T-cell (primary cell): ENCODE measurements around the gene TCFL5. TPM values are rescaled to one million over a fixed set of nuclear protein-coding genes. Genes with fewer than 3 reads are reported as not detected.

Experiments used
- ATAC-seq, 4 experiments: fragments of 200-7000 bp in 3 of 4; fragments of 150-1000 bp in 1 of 4; cut with Tn5 transposase; replicated peaks in 1 of 4; 1 replicate in 3 of 4; 2 replicates in 1 of 4; pipeline ENCODE4 v1.10.0; 2021; ENCODE audit warnings: moderate library complexity in 3 of 4, mild to moderate bottlenecking in 2 of 4, moderate number of reproducible peaks in 1 of 4
- CTCF ChIA-PET, 2 donors: fragments of 300-600 bp; sonication (Branson Sonifier 250); formaldehyde crosslinking; loops; one replicate each; lab custom pipeline; 2022; ENCODE audit warnings: antibody characterized with exemption in 2 of 2; lab: Charles Lee
- POLR2A ChIA-PET, 2 donors: fragments of 300-600 bp; sonication (Branson Sonifier 250); formaldehyde crosslinking; loops; one replicate each; lab custom pipeline; 2022; ENCODE audit warnings: antibody characterized with exemption in 2 of 2; lab: Charles Lee
- DNase-seq, 35 experiments: peaks; one replicate each; pipeline versions ENCODE4 v3.0.0 to v3.0.0-alpha.2; 2013 to 2023
- H3K27ac ChIP-seq: one replicate; pipeline ENCODE4 v1.5.1; 2013; ENCODE audit warnings: low read length
- H3K27me3 ChIP-seq, 2 experiments: replicated peaks in 1 of 2; 1 replicate in 1 of 2; 2 replicates in 1 of 2; pipeline versions ENCODE4 v1.6.1 to v1.7.0; 2013; ENCODE audit warnings: low read length in 1 of 2, mixed read lengths in 1 of 2; ENCODE audit not compliant: control insufficient read depth in 2 of 2, insufficient read depth in 2 of 2; ENCODE audit errors: extremely low read depth in 1 of 2
- H3K36me3 ChIP-seq, 2 donors: 1 replicate in 1 of 2; 2 replicates in 1 of 2; pipeline versions ENCODE4 v1.6.1 to v1.7.0; 2013; ENCODE audit warnings: low read length in 1 of 2; ENCODE audit not compliant: control insufficient read depth in 2 of 2, insufficient read depth in 1 of 2; ENCODE audit errors: extremely low read depth in 1 of 2
- H3K4me1 ChIP-seq, 2 experiments: 1 replicate in 1 of 2; 2 replicates in 1 of 2; pipeline versions ENCODE4 v1.6.1 to v1.7.0; 2013; ENCODE audit warnings: low read length in 2 of 2, mixed read lengths in 1 of 2; ENCODE audit not compliant: insufficient read depth in 2 of 2, control insufficient read depth in 1 of 2; ENCODE audit errors: extremely low read depth in 1 of 2
- H3K4me3 ChIP-seq, 2 donors: 1 replicate in 1 of 2; 2 replicates in 1 of 2; pipeline versions ENCODE4 v1.5.1 to v1.7.0; 2013; ENCODE audit warnings: mild to moderate bottlenecking in 2 of 2, low read length in 1 of 2, moderate library complexity in 1 of 2; ENCODE audit not compliant: control insufficient read depth in 1 of 2; ENCODE audit errors: extremely low read depth in 1 of 2
- H3K9me3 ChIP-seq: 2 replicates; pipeline ENCODE4 v1.7.0; 2013
- H3K27ac Mint-ChIP-seq, 2 donors: one replicate each; pipeline ENCODE4 v1.8.0; 2020 to 2021; ENCODE audit warnings: mild to moderate bottlenecking in 2 of 2, mixed read lengths in 2 of 2
- H3K27me3 Mint-ChIP-seq, 2 donors: one replicate each; pipeline ENCODE4 v1.8.0; 2021 to 2022; ENCODE audit warnings: mixed read lengths in 2 of 2
- H3K36me3 Mint-ChIP-seq: one replicate; pipeline ENCODE4 v1.8.0; 2021; ENCODE audit warnings: mixed read lengths
- H3K4me1 Mint-ChIP-seq, 3 donors: one replicate each; pipeline ENCODE4 v1.8.0; 2020 to 2022; ENCODE audit warnings: mixed read lengths in 3 of 3, mild to moderate bottlenecking in 1 of 3
- H3K4me3 Mint-ChIP-seq, 3 donors: one replicate each; pipeline ENCODE4 v1.8.0; 2020 to 2022; ENCODE audit warnings: mild to moderate bottlenecking in 3 of 3, mixed read lengths in 3 of 3, moderate library complexity in 3 of 3
- H3K9me3 Mint-ChIP-seq, 3 donors: one replicate each; pipeline ENCODE4 v1.8.0; 2020 to 2022; ENCODE audit warnings: mixed read lengths in 3 of 3
- WGBS: methylation state at CpG from one replicate; pipeline ENCODE4 v1.1.5; 2013; ENCODE audit warnings: missing lambda C conversion rate; ENCODE audit not compliant: insufficient coverage; 5-methylcytosine and 5-hydroxymethylcytosine counted together
- total RNA-seq, 35 experiments: library from RNA in 6 of 35; stranded (reverse) in 6 of 35; fragments of 120-200 nt in 1 of 35; gene quantifications; one replicate each; pipeline versions ENCODE4 v1.2.1 to v1.2.4 and lab custom pipeline; 2013 to 2026

TCFL5 gene
- total RNA-seq, 5 donors from 2014 or later (not counting 1 experiment from before 2014, with no cell fraction given), result 5.0 to 12.7 (median 8.5) TPM

- Histone ChIP-seq H3K4me3 (no peak overlapping the region), H3K27ac (no peak overlapping the region), H3K9me3 (no peaks in the 10 kb centered on the region), H3K36me3 (no peaks in the 10 kb centered on the region), H3K27me3 (peaks cover 0 to 27% of the 10 kb centered on the region in 2 experiments), H3K4me1 (peaks cover 0 to 14% of the 10 kb centered on the region in 2 experiments)
- Mint-ChIP-seq H3K27ac (no peak overlapping the region), H3K4me1 (peaks cover 0 to 14% (median 0%) of the 10 kb centered on the region in 3 donors), H3K36me3 (no peaks in the 10 kb centered on the region), H3K9me3 (no peaks in the 10 kb centered on the region), H3K4me3 (no peak overlapping the region), H3K27me3 (no peaks in the 10 kb centered on the region)
- POLR2A ChIA-PET, result no interaction called here
- CTCF ChIA-PET, result no interaction called here
- DNase-seq (no peak), ATAC-seq (no peak)
- WGBS, result 91% methylated on average over 9 of the region's 10 CpGs
Observed at GRCh38 chr20:62831361-62831788, 30.2 kb downstream of the TCFL5 start.

DNA sequence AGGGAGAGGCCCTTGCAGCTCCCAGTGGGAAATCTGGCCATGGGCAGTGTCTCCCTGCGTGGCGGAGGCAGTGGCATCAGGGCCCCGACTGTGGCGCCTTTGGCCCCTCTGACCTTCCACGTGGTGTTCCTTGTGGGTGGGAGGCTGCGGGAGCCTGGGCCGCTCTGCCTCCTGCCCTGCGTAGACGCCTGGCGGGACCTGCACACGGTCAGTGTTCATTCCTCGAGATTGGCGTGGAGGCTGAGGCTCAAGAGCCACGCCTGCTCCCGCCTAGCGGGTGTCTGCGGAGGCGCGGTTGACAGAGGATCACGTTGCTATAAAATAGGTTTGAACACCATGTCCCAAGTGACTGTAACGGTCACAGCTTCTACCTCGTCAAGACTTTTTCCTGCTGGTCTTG, 30.8 kb downstream of the TCFL5 start:
- peaks cover 0 to 14% (median 0%) of the 10 kb centered on the region in 3 donors for H3K4me1 Mint-ChIP-seq
- H3K36me3 ChIP-seq, result no peaks in the 10 kb centered on the region
- ATAC-seq (no peak), DNase-seq (no peak)
- H3K4me1 ChIP-seq, result peaks cover 0 to 14% of the 10 kb centered on the region in 2 experiments
- no peaks in the 10 kb centered on the region for H3K36me3 Mint-ChIP-seq
- ChIA-PET POLR2A (no interaction called here), CTCF (no interaction called here)
- H3K9me3 Mint-ChIP-seq, result no peaks in the 10 kb centered on the region
- H3K4me3 Mint-ChIP-seq, result no peak overlapping the region
- no peak overlapping the region for H3K4me3 ChIP-seq
- WGBS, result 90% methylated on average over 22 of the region's 22 CpGs
- H3K27me3 Mint-ChIP-seq, result no peaks in the 10 kb centered on the region
- H3K27ac ChIP-seq, result no peak overlapping the region
- no peak overlapping the region for H3K27ac Mint-ChIP-seq
- no peaks in the 10 kb centered on the region for H3K9me3 ChIP-seq
- peaks cover 0 to 22% of the 10 kb centered on the region in 2 experiments for H3K27me3 ChIP-seq

DNA sequence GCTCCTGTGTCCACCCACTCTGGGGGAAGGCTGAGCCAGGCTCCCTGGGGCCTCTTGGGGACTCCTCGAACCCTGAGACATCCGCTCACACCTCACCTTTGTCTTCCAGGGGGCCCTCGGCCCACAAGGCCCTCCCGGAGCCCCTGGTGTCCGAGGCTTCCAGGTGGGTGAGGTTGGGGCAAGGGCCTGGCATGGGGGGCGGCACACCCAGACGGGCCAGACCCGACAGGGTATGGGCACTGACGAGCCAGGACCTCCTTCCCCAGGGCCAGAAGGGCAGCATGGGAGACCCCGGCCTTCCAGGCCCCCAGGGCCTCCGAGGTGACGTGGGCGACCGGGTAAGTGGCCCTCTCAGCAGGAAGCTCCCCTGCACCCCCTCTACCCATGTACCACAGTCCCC, 31.4 kb downstream of the TCFL5 start:
- no peak for ATAC-seq
- Histone ChIP-seq H3K27ac (no peak overlapping the region), H3K9me3 (no peaks in the 10 kb centered on the region), H3K4me3 (no peak overlapping the region), H3K27me3 (peaks cover 0 to 20% of the 10 kb centered on the region in 2 experiments), H3K4me1 (peaks cover 0 to 18% of the 10 kb centered on the region in 2 experiments), H3K36me3 (no peaks in the 10 kb centered on the region)
- Mint-ChIP-seq H3K36me3 (no peaks in the 10 kb centered on the region), H3K27me3 (no peaks in the 10 kb centered on the region), H3K4me3 (no peak overlapping the region), H3K27ac (no peak overlapping the region), H3K4me1 (peaks cover 0 to 15% (median 0%) of the 10 kb centered on the region in 3 donors), H3K9me3 (no peaks in the 10 kb centered on the region)
- CTCF ChIA-PET, result no interaction called here
- DNase-seq, result no peak
- 73% methylated on average over 7 of the region's 14 CpGs for WGBS
- POLR2A ChIA-PET, result no interaction called here

DNA sequence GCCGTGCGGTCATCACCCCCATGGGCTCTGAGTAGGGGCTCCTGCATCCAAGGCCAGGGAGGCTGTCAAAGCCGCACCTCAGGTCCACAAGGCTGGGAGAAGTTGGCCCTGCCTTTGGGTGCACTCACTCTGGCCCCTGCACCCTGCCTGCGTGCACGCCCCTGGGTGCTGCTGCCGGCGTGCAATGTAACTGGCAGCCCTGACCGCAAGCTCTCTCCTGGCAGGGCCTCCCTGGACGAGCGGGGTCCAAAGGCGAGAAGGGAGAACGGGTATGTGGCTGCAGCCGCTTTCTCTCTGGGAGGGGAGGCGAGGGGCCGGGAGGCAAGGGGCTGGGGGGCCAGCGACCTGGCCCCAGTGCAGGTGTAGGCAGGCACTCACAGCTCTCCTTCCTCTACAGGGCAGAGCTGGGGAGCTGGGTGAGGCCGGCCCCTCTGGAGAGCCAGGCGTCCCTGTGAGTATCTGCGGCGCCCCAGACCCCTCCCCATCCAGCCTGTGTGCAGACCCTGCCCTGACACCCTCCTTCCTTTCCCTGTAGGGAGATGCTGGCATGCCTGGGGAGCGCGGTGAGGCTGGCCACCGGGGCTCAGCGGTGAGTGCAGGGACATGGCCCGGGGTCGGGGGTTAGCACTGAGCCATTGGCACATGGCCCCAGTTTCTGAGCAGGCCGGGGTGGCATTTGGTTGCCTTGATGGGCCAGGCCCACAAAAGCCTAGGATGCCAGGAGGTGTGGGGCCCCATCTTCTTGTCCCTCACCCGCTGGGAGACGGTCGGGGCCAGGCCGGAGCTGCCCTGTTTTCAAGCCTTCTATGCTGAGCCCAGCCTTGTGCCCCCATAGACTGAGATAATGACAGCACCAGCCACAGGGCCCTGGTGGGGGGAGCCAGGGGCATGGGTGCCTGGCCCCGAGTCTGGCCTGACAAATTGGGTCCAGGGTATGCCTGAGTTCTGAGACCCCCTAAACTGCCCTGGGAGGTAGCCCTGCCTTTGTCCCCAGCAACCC, 32.1 kb downstream of the TCFL5 start:
- no peaks in the 10 kb centered on the region for H3K36me3 ChIP-seq
- H3K4me3 ChIP-seq, result no peak overlapping the region
- no peaks in the 10 kb centered on the region for H3K27me3 Mint-ChIP-seq
- CTCF ChIA-PET, result no interaction called here
- no peaks in the 10 kb centered on the region for H3K36me3 Mint-ChIP-seq
- no peak overlapping the region for H3K27ac Mint-ChIP-seq
- H3K4me1 ChIP-seq, result peaks cover 1 to 25% of the 10 kb centered on the region in 2 experiments
- ATAC-seq, result no peak
- H3K27me3 ChIP-seq, result peaks cover 0 to 17% of the 10 kb centered on the region in 2 experiments
- no peaks in the 10 kb centered on the region for H3K9me3 Mint-ChIP-seq
- no peak overlapping the region for H3K4me3 Mint-ChIP-seq
- 92% methylated on average over 31 of the region's 32 CpGs for WGBS
- DNase-seq, result no peak
- H3K9me3 ChIP-seq, result no peaks in the 10 kb centered on the region
- H3K27ac ChIP-seq, result no peak overlapping the region
- peaks cover 0 to 20% (median 0%) of the 10 kb centered on the region in 3 donors for H3K4me1 Mint-ChIP-seq
- POLR2A ChIA-PET, result no interaction called here

GRCh38 chr20:62828511-62829230, 33.0 kb downstream of the TCFL5 start:
- H3K36me3 Mint-ChIP-seq, result no peaks in the 10 kb centered on the region
- DNase-seq (no peak), ATAC-seq (no peak)
- H3K36me3 ChIP-seq, result no peaks in the 10 kb centered on the region
- ChIA-PET POLR2A (no interaction called here), CTCF (no interaction called here)
- no peak overlapping the region for H3K27ac Mint-ChIP-seq
- no peaks in the 10 kb centered on the region for H3K9me3 ChIP-seq
- H3K4me3 Mint-ChIP-seq, result no peak overlapping the region
- H3K4me1 ChIP-seq, result peaks cover 6 to 33% of the 10 kb centered on the region in 2 experiments
- peaks cover 0 to 20% of the 10 kb centered on the region in 2 experiments for H3K27me3 ChIP-seq
- peaks cover 0 to 23% (median 2%) of the 10 kb centered on the region in 3 donors for H3K4me1 Mint-ChIP-seq
- no peak overlapping the region for H3K27ac ChIP-seq
- WGBS, result 84% methylated on average over 16 of the region's 29 CpGs
- no peaks in the 10 kb centered on the region for H3K9me3 Mint-ChIP-seq
- H3K4me3 ChIP-seq, result no peak overlapping the region
- H3K27me3 Mint-ChIP-seq, result no peaks in the 10 kb centered on the region

- no peak for DNase-seq
- Mint-ChIP-seq H3K27me3 (no peaks in the 10 kb centered on the region), H3K9me3 (no peaks in the 10 kb centered on the region), H3K4me1 (peaks cover 0 to 25% (median 2%) of the 10 kb centered on the region in 3 donors), H3K27ac (no peak overlapping the region), H3K36me3 (no peaks in the 10 kb centered on the region), H3K4me3 (no peak overlapping the region)
- H3K9me3 ChIP-seq, result no peaks in the 10 kb centered on the region
- H3K4me1 ChIP-seq, result peaks cover 6 to 33% of the 10 kb centered on the region in 2 experiments
- ChIA-PET POLR2A (no interaction called here), CTCF (no interaction called here)
- ATAC-seq, result no peak
- H3K27me3 ChIP-seq, result peaks cover 0 to 21% of the 10 kb centered on the region in 2 experiments
- no peaks in the 10 kb centered on the region for H3K36me3 ChIP-seq
- H3K4me3 ChIP-seq, result no peak overlapping the region
- H3K27ac ChIP-seq, result no peak overlapping the region
- 89% methylated on average over 5 of the region's 9 CpGs for WGBS
Observed at GRCh38 chr20:62828051-62828450, 33.6 kb downstream of the TCFL5 start.
